HG03095 (cell line): ENCODE results near the gene CELA3A.
"Not testable (repeated sequence)": the region's sequence is repeated elsewhere in the genome, so short reads cannot be mapped to it uniquely, and the experiment has no call there.

ENCODE experiments used
- ATAC-seq: cut with Tn5 transposase; IDR thresholded peaks from one replicate; pipeline ENCODE4 v1.9.1; 2021; ENCODE audit warnings: moderate library complexity; ENCODE audit not compliant: unreplicated experiment

The CELA3A gene

GRCh38 chr1:22012752-22013151 lies 11.3 kb downstream of the CELA3A start:
- not testable (repeated sequence) for ATAC-seq

- not testable (repeated sequence) for ATAC-seq
These were observed 13.2 kb downstream of the CELA3A start for GRCh38 chr1:22014575-22015206.

GRCh38 chr1:22018583-22019559 lies 17.4 kb downstream of the CELA3A start:
- ATAC-seq, result no peak

GRCh38 chr1:22021061-22021460 lies 19.6 kb downstream of the CELA3A start:
- ATAC-seq, result no peak

- ATAC-seq, result peak; percentile 36
These were observed 23.3 kb downstream of the CELA3A start for GRCh38 chr1:22024485-22025367.

- ATAC-seq, result peak; percentile 52
These were observed 24.1 kb downstream of the CELA3A start for GRCh38 chr1:22025368-22026155.

- no peak for ATAC-seq
These were observed 25.4 kb downstream of the CELA3A start for GRCh38 chr1:22026924-22027289.

GRCh38 chr1:22030057-22030456 lies 28.6 kb downstream of the CELA3A start:
- no peak for ATAC-seq

- no peak for ATAC-seq
These were observed 29.0 kb downstream of the CELA3A start for GRCh38 chr1:22030473-22030872.

GRCh38 chr1:22031214-22031962 lies 29.9 kb downstream of the CELA3A start:
- no peak for ATAC-seq

- ATAC-seq, result not testable (repeated sequence)
These were observed 33.4 kb downstream of the CELA3A start for GRCh38 chr1:22034834-22035233.

GRCh38 chr1:22037520-22037919 lies 36.1 kb downstream of the CELA3A start:
- ATAC-seq, result no peak

GRCh38 chr1:22038036-22038435 lies 36.6 kb downstream of the CELA3A start:
- ATAC-seq, result no peak

GRCh38 chr1:22039594-22040285 lies 38.3 kb downstream of the CELA3A start:
- ATAC-seq, result peak; percentile 92

GRCh38 chr1:22040286-22040623 lies 38.8 kb downstream of the CELA3A start:
- ATAC-seq, result no peak

GRCh38 chr1:22041505-22041904 lies 40.0 kb downstream of the CELA3A start:
- no peak for ATAC-seq

GRCh38 chr1:22043198-22043769 lies 41.8 kb downstream of the CELA3A start:
- no peak for ATAC-seq

- ATAC-seq, result no peak
These were observed 43.4 kb downstream of the CELA3A start for GRCh38 chr1:22044690-22045420.
